Stimulated activated naive CD8-positive, alpha-beta T cell treated with anti-CD3 and anti-CD28 coated beads, Interleukin-15, amount 100 ng/mL, for 72 hours (primary cell): ENCODE results near the gene HEMK1.

ENCODE experiments used
- ATAC-seq: fragments of 150-1000 bp; cut with Tn5 transposase; 2 replicates; pipeline ENCODE4 v1.10.0; 2021; ENCODE audit warnings: mild to moderate bottlenecking, moderate library complexity
- DNase-seq, 2 donors: peaks; one replicate each; pipeline ENCODE4 v3.0.0; 2021 to 2022
- H3K27ac Mint-ChIP-seq, 2 donors: one replicate each; pipeline ENCODE4 v1.8.0; 2022; ENCODE audit warnings: mild to moderate bottlenecking in 2 of 2, mixed read lengths in 2 of 2, moderate library complexity in 2 of 2
- H3K27me3 Mint-ChIP-seq: one replicate; pipeline ENCODE4 v1.8.0; 2022; ENCODE audit warnings: mixed read lengths
- H3K4me1 Mint-ChIP-seq: one replicate; pipeline ENCODE4 v1.8.0; 2022; ENCODE audit warnings: mild to moderate bottlenecking, mixed read lengths
- H3K4me3 Mint-ChIP-seq, 2 donors: one replicate each; pipeline ENCODE4 v1.8.0; 2022; ENCODE audit warnings: mild to moderate bottlenecking in 2 of 2, mixed read lengths in 2 of 2, moderate library complexity in 1 of 2
- H3K9me3 Mint-ChIP-seq, 2 donors: one replicate each; pipeline ENCODE4 v1.8.0; 2022; ENCODE audit warnings: mixed read lengths in 2 of 2

HEMK1 gene

GRCh38 chr3:50536471-50537180 is 32.7 kb upstream of the HEMK1 start:
- no peaks in the 10 kb centered on the region for H3K4me1 Mint-ChIP-seq
- no peak overlapping the region for H3K4me3 Mint-ChIP-seq
- DNase-seq (no peak), ATAC-seq (no peak)
- H3K27ac Mint-ChIP-seq = no peak overlapping the region
- no peaks in the 10 kb centered on the region for H3K9me3 Mint-ChIP-seq
- peaks cover 47% of the 10 kb centered on the region for H3K27me3 Mint-ChIP-seq

- Mint-ChIP-seq H3K4me3 (no peak overlapping the region), H3K4me1 (no peaks in the 10 kb centered on the region), H3K27me3 (peaks cover 41% of the 10 kb centered on the region), H3K27ac (no peak overlapping the region), H3K9me3 (no peaks in the 10 kb centered on the region)
- no peak for DNase-seq
- no peak for ATAC-seq
Observed at GRCh38 chr3:50537421-50538129, 31.7 kb upstream of the HEMK1 start.

GRCh38 chr3:50539356-50540286 is 29.7 kb upstream of the HEMK1 start:
- Mint-ChIP-seq H3K27me3 (peaks cover 39% of the 10 kb centered on the region), H3K4me1 (no peaks in the 10 kb centered on the region), H3K4me3 (no peak overlapping the region), H3K27ac (peak overlapping the region in 1 of 2 donors; percentile 54), H3K9me3 (no peaks in the 10 kb centered on the region)
- ATAC-seq (no peak), DNase-seq (no peak)

- peak; percentile 60 to 64 for DNase-seq
- H3K27ac Mint-ChIP-seq = no peak overlapping the region
- H3K9me3 Mint-ChIP-seq = no peaks in the 10 kb centered on the region
- no peaks in the 10 kb centered on the region for H3K4me1 Mint-ChIP-seq
- H3K4me3 Mint-ChIP-seq = no peak overlapping the region
- ATAC-seq = peak; percentile 69
- H3K27me3 Mint-ChIP-seq = peaks cover 27% of the 10 kb centered on the region
Observed at GRCh38 chr3:50542177-50543034, 26.9 kb upstream of the HEMK1 start.

GRCh38 chr3:50545781-50546180 is 23.5 kb upstream of the HEMK1 start:
- Mint-ChIP-seq H3K27ac (no peak overlapping the region), H3K27me3 (peaks cover 11% of the 10 kb centered on the region), H3K4me3 (no peak overlapping the region), H3K4me1 (peaks cover 8% of the 10 kb centered on the region), H3K9me3 (no peaks in the 10 kb centered on the region)
- DNase-seq (no peak), ATAC-seq (no peak)

GRCh38 chr3:50549226-50549625 is 20.1 kb upstream of the HEMK1 start:
- ATAC-seq (no peak), DNase-seq (no peak)
- Mint-ChIP-seq H3K27me3 (peaks cover 7% of the 10 kb centered on the region), H3K27ac (peak overlapping the region; percentile 28 to 69), H3K4me1 (peaks cover 28% of the 10 kb centered on the region), H3K4me3 (no peak overlapping the region), H3K9me3 (no peaks in the 10 kb centered on the region)

GRCh38 chr3:50550079-50550736 is 19.1 kb upstream of the HEMK1 start:
- DNase-seq = peak; percentile 65 to 69
- peaks cover 37% of the 10 kb centered on the region for H3K4me1 Mint-ChIP-seq
- no peak overlapping the region for H3K4me3 Mint-ChIP-seq
- peak; percentile 64 for ATAC-seq
- H3K9me3 Mint-ChIP-seq = no peaks in the 10 kb centered on the region
- peak overlapping the region in 1 of 2 donors; percentile 42 for H3K27ac Mint-ChIP-seq
- peaks cover 7% of the 10 kb centered on the region for H3K27me3 Mint-ChIP-seq

GRCh38 chr3:50551054-50551659 is 18.2 kb upstream of the HEMK1 start:
- peaks cover 7% of the 10 kb centered on the region for H3K27me3 Mint-ChIP-seq
- H3K9me3 Mint-ChIP-seq = no peaks in the 10 kb centered on the region
- ATAC-seq = no peak
- H3K4me3 Mint-ChIP-seq = no peak overlapping the region
- H3K4me1 Mint-ChIP-seq = peaks cover 37% of the 10 kb centered on the region
- DNase-seq = no peak
- no peak overlapping the region for H3K27ac Mint-ChIP-seq

- no peak overlapping the region for H3K27ac Mint-ChIP-seq
- H3K4me1 Mint-ChIP-seq = peaks cover 37% of the 10 kb centered on the region
- H3K27me3 Mint-ChIP-seq = peaks cover 7% of the 10 kb centered on the region
- DNase-seq = no peak
- no peak overlapping the region for H3K4me3 Mint-ChIP-seq
- H3K9me3 Mint-ChIP-seq = no peaks in the 10 kb centered on the region
- no peak for ATAC-seq
Observed at GRCh38 chr3:50551681-50552435, 17.5 kb upstream of the HEMK1 start.

- no peaks in the 10 kb centered on the region for H3K9me3 Mint-ChIP-seq
- peak overlapping the region in 1 of 2 donors; percentile 28 for H3K27ac Mint-ChIP-seq
- peaks cover 37% of the 10 kb centered on the region for H3K4me1 Mint-ChIP-seq
- ATAC-seq = no peak
- no peak overlapping the region for H3K4me3 Mint-ChIP-seq
- no peak for DNase-seq
- peaks cover 7% of the 10 kb centered on the region for H3K27me3 Mint-ChIP-seq
Observed at GRCh38 chr3:50552598-50552997, 16.7 kb upstream of the HEMK1 start.

GRCh38 chr3:50554553-50554952 is 14.8 kb upstream of the HEMK1 start:
- peaks cover 37% of the 10 kb centered on the region for H3K4me1 Mint-ChIP-seq
- no peaks in the 10 kb centered on the region for H3K9me3 Mint-ChIP-seq
- no peak overlapping the region for H3K27ac Mint-ChIP-seq
- no peak for DNase-seq
- ATAC-seq = peak; percentile 34
- peaks cover 7% of the 10 kb centered on the region for H3K27me3 Mint-ChIP-seq
- no peak overlapping the region for H3K4me3 Mint-ChIP-seq

- Mint-ChIP-seq H3K27ac (no peak overlapping the region), H3K4me3 (no peak overlapping the region), H3K4me1 (peaks cover 19% of the 10 kb centered on the region), H3K27me3 (peaks cover 7% of the 10 kb centered on the region), H3K9me3 (no peaks in the 10 kb centered on the region)
- ATAC-seq = no peak
- no peak for DNase-seq
Observed at GRCh38 chr3:50557106-50557505, 12.2 kb upstream of the HEMK1 start.

- Mint-ChIP-seq H3K9me3 (no peaks in the 10 kb centered on the region), H3K27me3 (peaks cover 7% of the 10 kb centered on the region), H3K27ac (no peak overlapping the region), H3K4me1 (peaks cover 19% of the 10 kb centered on the region), H3K4me3 (no peak overlapping the region)
- ATAC-seq (no peak), DNase-seq (no peak)
Observed at GRCh38 chr3:50557915-50558314, 11.4 kb upstream of the HEMK1 start.

- Mint-ChIP-seq H3K4me1 (peaks cover 27% of the 10 kb centered on the region), H3K27ac (peak overlapping the region in 1 of 2 donors; percentile 38), H3K4me3 (no peak overlapping the region), H3K9me3 (no peaks in the 10 kb centered on the region), H3K27me3 (no peaks in the 10 kb centered on the region)
- ATAC-seq (no peak), DNase-seq (no peak)
Observed at GRCh38 chr3:50559702-50560101, 9.6 kb upstream of the HEMK1 start.
